HuH-7 (cell line): ENCODE data around the gene GNAS.
"Not testable (repeated sequence)": the region's sequence is repeated elsewhere in the genome, so short reads cannot be mapped to it uniquely, and the experiment has no call there.

Experiments
- DNase-seq: peaks from one replicate; pipeline ENCODE4 v3.0.0; 2011; ENCODE audit warnings: low spot score

GNAS gene

DNA sequence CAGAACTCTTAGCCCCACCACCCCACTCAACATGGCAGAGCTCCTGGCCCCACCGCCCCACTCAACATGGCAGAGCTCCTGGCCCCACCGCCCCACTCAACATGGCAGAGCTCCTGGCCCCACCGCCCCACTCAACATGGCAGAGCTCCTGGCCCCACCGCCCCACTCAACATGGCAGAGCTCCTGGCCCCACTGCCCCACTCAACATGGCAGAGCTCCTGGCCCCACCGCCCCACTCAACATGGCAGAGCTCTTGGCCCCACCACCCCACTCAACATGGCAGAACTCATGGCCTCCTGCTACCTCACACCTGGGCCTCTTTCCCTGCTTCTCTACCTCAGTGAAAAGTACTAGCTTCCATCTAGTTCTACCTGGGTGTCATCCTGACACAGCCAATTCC is 23.7 kb upstream of the GNAS start:
- not testable (repeated sequence) for DNase-seq

DNA sequence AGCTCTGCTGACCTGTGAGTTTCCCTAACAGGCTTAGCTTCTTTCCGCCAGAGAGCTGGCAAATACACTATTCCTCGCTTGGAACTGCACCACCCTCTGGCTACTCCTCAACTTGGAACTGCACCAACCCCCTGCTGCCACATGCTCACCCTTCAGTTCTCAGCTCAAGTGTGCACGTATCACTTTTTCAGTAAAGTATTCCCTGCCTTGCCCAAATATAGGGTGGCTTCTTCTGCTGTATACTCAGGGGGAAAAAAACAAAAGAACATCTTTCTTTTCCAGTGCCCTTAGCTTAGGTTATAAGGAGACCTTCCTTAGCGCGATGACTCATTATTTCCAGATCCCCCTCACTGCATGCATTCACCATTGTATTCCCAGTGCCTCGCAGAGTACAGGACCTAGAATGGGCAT is 23.0 kb upstream of the GNAS start:
- DNase-seq, result no peak

DNA sequence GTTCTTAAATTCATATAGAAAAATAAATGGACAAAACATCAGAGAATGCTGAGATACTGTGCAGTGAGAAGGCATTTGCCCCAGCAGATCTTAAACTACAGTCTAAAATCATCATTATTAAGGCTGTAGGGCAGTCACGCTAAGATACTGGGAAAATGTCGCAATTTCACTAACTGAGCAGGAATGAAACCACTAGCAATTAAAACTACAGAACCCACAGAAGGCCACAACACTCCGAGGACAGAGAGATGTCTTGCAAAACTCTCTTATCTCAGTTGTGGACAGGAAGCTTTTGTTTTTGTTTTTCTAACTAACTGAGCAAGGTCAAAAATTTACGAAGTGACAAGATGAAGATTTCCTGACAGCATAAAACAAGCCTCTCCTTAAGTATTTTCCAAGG is 20.1 kb upstream of the GNAS start:
- DNase-seq, result peak; percentile 56

DNA sequence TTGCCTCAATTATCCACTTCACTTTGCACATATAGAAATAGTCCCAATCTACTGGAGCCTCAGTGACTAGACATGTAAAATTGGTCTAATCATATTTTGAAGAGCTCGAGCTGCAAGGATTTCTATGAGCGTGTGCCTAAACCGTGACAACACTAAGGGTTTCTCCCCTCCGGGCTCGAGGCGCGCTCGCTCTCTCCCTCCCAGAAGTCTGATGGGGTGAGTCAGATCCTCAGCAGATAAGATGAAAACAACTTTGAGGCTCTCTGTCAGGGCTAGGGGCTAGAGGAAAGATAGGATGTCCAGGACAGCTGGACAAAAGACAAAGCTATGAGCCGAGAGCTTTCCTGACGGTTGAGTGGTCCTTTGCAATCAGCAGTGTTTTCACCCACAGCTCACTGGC is 18.6 kb upstream of the GNAS start:
- no peak for DNase-seq

DNA sequence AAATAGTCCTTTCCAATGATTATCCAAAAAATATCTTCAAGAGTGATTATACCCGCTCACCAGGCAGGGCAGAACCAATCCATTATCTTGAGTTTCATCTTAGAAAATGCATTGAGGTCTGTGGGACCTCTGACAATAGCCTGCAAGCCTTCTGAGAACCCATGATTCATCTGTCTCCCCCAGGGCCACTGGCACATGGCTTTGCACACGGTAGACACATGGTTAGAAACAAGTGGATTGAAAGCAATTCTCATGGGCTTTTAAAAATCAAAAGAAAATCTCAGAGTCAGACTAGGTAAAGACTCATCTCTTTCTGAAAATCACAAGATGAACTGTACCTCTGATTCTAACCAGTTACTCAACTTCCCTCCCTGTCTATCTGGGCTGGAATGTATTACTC is 17.3 kb upstream of the GNAS start:
- DNase-seq, result no peak

DNA sequence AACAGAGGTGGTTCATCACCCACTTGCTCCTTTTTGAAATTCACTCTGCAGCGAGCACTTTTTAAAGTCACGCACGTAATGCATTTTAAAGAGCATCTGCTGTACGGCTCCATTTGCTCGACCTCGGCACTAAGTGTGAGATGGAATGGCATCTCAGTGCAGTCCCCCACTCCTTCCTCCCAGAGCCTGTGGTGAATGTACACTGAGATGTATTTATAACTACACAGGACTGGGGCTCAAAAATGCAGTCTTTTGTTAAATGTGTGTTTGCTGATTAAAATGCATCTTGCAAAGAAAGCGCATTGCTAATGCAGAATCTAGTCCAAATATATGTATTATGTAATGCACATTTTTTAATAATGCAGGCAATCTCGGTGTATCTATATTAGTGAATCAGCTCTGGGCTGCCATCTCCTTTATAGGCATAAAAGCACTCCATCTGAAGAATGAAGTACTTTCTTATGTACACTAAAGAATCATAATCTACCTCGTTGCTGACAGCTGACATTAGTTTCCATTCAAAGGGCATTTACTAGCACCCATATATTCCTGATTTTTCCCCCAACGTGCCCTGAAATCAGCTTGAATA is 15.8 kb upstream of the GNAS start:
- no peak for DNase-seq

DNA sequence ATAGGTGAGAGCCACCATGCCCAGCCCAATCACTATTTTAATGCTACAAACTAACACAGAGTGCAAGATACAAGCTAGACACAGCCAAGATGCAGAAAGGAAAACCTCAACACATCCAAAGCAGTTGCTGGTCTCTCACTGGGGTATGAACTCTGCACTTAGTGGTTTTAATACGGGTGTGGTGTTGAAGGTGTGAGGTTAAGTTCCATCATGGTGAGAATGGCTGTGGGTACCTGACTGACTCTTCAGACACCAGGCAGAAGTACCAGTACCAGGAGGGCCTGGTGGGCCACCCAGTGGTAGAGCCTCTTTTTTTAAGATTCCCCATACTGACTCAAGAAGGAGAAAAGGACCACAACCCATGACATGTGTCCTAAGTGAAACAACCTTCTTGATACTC is 14.8 kb upstream of the GNAS start:
- no peak for DNase-seq

DNA sequence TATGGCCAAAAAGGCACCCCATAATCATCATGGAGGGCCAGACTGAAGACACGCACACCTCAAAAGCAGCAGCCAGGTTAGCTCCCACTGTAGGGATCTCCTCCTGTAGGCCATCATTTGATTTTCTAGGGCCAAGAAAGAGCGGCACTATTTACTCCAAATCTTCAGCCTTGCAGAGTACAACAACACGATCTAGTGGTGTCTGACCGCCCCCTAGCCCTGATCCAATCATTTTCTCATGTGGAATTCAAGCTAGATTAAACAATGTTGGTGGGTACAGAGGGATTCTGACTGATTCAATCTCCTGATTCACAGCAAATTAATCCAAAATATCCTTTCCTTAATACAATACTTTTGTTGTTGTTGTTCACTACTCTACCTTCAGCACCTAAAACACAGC is 14.3 kb upstream of the GNAS start:
- no peak for DNase-seq

DNA sequence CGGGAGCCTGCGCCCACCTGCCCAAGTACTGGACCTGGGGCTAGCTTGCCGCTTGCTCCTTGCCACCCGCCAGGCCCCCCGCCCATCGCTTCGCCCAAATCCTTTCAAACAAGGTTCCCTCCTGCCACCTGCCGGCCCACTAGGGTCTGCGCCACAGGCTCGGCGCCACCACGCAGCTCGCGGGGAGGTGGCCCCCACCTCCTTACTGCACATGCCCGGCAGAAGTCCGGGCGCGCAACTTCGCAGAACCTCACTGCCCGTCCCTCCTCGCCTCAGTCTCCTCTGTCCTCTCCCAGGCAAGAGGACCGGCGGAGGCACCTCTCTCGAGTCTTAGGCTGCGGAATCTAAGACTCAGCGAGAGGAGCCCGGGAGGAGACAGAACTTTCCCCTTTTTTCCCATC is 13.0 kb upstream of the GNAS start:
- DNase-seq, result no peak

DNA sequence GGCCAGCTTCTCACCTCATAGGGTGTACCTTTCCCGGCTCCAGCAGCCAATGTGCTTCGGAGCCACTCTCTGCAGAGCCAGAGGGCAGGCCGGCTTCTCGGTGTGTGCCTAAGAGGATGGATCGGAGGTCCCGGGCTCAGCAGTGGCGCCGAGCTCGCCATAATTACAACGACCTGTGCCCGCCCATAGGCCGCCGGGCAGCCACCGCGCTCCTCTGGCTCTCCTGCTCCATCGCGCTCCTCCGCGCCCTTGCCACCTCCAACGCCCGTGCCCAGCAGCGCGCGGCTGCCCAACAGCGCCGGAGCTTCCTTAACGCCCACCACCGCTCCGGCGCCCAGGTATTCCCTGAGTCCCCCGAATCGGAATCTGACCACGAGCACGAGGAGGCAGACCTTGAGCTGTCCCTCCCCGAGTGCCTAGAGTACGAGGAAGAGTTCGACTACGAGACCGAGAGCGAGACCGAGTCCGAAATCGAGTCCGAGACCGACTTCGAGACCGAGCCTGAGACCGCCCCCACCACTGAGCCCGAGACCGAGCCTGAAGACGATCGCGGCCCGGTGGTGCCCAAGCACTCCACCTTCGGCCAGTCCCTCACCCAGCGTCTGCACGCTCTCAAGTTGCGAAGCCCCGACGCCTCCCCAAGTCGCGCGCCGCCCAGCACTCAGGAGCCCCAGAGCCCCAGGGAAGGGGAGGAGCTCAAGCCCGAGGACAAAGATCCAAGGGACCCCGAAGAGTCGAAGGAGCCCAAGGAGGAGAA is 12.3 kb upstream of the GNAS start:
- no peak for DNase-seq

DNA sequence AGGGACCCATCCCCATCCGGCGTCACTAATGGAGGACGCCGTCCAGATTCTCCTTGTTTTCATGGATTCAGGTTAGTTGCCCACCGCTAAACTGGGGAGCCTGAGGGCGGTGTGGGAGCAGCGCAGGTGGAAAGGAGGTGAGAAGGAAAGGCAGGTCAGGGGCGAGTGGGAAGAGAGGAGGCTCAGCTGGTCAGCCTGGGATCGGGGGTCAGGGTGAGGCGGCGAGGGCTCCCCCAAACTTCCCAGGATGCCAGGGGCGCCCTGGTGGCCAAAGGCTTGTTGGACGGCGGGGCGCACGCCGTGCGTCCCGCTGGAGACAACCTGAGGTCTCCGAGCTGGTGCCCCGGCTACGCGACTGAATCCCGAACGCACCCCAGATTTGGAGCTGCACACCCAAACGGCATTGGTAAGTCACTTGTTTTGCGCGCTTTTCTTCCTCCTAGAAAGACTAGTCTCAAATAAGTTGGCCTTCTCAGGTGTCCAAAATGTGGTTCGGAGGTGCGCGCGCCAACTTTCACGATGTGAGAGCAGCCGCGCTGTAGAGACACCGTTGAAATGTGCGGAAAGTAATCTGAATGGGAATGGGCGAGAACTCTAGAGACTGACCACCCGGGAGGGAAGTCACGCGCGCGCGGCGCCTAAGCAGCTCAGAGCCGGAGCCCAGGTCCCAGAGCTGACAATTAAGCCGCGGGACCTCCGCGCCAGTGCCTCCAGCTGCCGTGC is 11.5 kb upstream of the GNAS start:
- no peak for DNase-seq

DNA sequence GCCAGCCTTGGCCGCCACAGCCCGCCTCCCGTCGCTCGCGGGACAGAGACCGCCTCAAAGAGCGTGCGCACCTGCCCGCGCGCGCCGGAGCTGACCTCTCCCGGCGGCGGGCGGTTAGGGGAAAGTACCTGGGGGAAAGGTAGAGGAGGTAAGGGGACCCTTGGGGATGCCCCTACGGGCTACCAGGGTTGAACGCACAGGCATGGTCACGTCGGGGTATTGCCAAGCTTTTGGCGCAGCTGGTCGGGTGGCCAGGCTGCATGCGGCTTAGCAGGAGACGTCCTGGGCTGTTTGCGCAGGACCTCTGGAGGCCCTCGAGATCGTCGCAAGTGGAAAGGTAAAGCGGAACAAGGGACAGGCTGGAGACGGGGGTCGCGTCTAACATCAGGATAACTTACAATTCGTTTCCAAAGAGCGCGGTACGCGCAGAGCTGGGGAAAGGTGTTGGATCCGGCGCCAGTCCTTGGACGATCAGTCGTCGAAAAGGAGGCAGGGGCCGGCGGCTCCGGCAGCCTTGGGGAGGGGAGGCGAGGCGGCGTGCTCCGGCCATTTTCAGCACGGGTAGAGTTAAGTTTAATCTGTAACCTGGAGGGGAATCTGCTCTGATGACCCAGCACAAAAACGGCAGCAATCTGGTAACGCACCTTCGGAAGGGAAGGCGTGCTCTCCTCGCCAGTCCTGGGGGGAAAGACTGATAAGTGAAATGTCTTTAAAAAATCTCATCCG is 10.8 kb upstream of the GNAS start:
- DNase-seq, result no peak

DNA sequence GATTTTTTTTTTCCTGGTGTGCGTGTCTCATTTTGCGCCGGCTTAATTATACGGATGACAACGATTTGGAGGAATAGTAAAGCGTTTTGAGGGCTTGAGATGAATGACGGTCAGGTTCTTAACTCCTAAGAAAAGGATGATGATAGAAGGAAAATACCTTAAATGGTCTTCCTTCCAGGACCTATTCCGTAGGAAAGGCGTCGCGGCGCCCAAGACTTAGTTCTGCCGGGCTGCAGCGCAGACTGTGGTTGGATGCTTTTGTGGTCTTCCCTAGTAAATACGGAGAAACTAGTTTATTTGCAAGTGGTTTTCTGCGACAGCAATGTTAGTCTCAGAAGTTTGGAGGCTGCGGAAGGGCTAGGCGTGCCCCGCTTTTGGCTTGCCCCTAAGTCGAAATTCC is 10.2 kb upstream of the GNAS start:
- DNase-seq, result no peak

DNA sequence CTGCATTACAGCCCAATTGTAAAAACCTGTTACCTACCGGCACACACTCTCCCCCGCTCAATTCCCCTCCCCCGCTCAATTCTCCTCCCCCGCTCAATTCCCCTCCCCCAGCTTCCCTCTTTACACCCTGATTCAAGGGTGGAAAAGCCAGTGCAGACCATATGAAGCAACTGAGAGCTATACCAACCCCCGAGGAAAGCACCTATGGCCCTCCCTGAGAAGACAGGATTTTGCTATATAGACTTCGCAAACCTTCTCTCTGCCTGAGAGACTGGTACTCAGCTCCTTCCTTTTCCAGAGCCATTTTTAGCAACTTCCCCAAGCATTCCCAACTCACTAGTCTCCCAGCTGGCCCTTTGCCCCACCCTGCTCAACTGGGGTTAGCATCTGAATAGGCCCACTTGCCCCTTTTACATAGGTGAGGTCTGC is 9.4 kb upstream of the GNAS start:
- no peak for DNase-seq

DNA sequence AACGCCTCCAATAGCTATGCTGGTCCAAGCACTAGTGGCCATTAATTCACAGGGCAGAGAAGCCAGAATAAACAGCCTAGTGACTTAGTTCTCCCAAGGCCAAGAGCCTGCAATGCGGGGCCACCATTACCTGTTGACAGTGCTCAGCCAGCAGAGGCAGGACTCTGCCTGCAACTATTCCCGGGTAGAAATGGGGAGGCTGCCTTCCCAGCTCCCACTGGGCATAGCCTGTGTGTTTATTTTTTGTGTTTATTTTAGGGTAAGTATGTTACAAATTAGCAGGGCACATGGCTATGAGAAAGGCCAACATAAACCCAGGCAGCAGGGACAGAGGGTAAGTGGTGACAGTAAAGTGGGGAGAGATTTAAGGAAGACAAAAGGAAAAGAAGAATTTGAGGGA is 6.8 kb upstream of the GNAS start:
- no peak for DNase-seq

DNA sequence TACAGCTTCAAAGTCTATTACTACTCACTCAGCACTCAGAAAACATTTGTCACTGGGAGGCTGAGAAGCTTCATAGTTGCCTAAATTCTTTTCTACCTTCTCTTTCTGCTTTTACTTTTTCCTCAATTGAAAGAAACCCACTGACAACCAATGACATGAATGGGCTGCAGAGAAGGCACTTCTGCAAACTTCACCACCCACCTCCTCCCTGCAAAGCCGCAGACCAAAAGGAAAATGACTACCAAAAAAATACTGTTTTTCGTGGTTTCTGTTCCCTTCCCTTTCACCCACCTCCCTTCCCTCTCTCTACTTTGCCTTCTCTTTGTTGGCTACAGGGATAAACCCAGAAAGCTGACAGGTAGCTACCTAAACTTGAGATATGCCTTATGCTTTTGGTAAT is 5.1 kb upstream of the GNAS start:
- no peak for DNase-seq

DNA sequence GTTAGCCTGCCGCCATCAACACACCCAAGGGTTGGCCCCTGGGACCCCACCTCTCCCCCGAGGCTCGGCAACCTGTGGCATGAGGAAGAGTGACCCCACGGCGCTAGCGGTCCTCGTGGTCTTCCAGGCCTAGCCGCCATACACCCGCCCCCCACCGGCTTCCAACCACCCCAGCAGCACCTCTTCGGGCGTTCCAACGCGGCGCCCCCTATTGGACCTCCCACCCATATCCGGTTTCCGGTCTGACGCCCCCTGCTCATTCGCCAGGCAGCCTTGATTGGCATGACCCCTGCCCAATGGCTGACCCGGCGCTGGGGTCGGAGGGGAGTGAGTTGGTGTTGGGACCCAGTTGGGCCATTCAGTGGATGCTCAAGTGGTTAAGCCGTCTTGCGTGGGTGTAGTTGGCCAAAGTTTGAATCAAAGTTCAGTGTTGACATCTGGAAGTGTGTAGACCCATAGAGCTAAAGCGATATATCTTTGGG is 1.8 kb upstream of the GNAS start, which contains the start of gene GNAS-AS1:
TSS of gene GNAS-AS1 (minus strand) at position 210 of the 482 bp plus-strand sequence.
- DNase-seq, result peak; percentile 96

DNA sequence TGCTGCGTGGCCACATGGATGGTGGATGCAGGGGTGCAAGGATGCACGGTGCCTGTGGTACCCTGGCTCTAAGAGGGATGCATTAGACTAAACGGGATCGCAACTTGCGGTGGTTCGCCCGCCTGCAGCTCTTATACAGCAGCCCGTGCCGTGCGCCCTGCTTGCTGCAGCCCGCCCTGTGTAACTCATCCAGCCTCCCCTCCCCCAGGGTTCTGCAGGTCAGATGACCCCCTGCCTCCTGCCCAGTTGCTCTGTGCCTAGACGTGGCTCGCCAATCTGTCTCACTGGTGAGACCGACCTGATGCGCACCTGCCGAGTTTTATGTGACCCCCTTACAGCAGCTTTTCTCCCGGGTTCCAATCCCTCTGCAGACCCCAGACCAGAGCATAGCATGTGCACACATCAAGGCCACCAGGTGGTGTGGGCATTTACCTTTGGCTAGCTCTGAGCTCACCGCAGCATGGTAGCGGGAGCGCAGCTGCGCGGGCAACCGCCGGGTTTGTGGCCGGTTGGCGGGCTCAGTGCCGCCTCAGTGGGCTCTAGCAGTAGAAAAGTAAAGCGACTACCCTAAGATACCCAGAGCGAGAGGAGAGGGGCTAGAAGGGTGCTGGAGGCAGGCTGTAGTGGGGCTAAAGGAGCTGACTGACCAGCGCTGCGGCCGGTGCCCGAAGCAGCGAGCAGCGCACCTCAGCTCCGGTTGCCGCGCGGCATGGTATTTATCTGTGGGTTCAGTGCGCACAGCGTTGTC is 1.1 kb upstream of the GNAS start:
- no peak for DNase-seq

DNA sequence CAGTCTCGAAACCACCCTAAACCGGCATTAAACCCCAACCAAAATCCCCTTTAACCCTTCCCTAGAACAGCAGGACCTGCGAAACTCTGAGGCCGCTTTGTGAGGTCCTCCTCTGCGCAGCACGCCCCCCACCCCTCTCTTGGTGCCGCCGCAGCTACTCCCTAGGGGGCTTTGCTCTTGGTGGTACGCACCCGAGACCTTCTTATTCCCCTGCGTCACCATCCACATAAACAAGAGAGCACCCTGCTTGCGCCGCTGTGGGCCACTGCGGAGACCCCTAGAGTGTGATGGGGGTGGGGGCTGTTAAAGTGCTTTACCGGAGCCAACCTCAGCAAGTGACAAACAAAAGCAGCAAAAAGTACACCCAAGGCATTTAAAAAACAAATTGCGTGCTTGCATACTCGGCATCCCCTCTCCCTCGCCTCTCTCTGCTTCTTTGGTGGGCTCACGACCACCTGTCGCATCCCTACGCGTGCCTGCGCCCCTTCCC is 502 bp upstream of the GNAS start:
- no peak for DNase-seq

DNA sequence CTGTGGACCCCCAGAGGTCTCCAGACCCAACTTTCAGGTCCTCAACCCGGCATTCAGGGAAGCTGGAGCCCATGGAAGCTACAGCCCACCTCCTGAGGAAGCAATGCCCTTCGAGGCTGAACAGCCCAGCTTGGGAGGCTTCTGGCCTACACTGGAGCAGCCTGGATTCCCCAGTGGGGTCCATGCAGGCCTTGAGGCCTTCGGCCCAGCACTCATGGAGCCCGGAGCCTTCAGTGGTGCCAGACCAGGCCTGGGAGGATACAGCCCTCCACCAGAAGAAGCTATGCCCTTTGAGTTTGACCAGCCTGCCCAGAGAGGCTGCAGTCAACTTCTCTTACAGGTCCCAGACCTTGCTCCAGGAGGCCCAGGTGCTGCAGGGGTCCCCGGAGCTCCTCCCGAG is 950 bp downstream of the GNAS start:
- no peak for DNase-seq

DNA sequence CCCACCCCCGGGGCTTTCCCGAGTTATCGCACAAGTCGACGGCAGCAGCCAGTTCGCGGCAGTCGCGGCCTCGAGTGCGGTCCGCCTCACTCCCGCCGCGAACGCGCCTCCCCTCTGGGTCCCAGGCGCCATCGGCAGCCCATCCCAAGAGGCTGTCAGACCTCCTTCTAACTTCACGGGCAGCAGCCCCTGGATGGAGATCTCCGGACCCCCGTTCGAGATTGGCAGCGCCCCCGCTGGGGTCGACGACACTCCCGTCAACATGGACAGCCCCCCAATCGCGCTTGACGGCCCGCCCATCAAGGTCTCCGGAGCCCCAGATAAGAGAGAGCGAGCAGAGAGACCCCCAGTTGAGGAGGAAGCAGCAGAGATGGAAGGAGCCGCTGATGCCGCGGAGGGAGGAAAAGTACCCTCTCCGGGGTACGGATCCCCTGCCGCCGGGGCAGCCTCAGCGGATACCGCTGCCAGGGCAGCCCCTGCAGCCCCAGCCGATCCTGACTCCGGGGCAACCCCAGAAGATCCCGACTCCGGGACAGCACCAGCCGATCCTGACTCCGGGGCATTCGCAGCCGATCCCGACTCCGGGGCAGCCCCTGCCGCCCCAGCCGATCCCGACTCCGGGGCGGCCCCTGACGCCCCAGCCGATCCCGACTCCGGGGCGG is 1.6 kb downstream of the GNAS start:
- no peak for DNase-seq
